Kidney epithelial cell (primary cell): Measurements from ENCODE around the gene HNRNPH3. TPM values are rescaled to one million over a fixed set of nuclear protein-coding genes. Genes with fewer than 3 reads are reported as not detected.
"Not testable (repeated sequence)": the region's sequence is repeated elsewhere in the genome, so short reads cannot be mapped to it uniquely, and the experiment has no call there.

Experiments used
- DNase-seq: peaks from one replicate; pipeline ENCODE4 v3.0.0-alpha.2; 2010; ENCODE audit warnings: low read depth
- H3K27me3 ChIP-seq: 2 replicates; pipeline ENCODE4 v1.6.0; 2011; ENCODE audit warnings: low read length; ENCODE audit not compliant: control insufficient read depth, insufficient read depth
- H3K36me3 ChIP-seq: 2 replicates; pipeline ENCODE4 v1.5.1; 2011; ENCODE audit warnings: low read length; ENCODE audit not compliant: control insufficient read depth, insufficient read depth
- H3K4me3 ChIP-seq: 2 replicates; pipeline ENCODE4 v1.5.1; 2011; ENCODE audit warnings: low read depth, mild to moderate bottlenecking, control low read depth, low read length
- total RNA-seq: library from RNA; depleted of rRNA; stranded (reverse); fragments of >200 nt; gene quantifications from 2 replicates; pipeline ENCODE4 v1.2.3, GENCODE V29; 2015
- TF ChIP-seq, protein P1 (sequence below): IDR thresholded peaks from 2 replicates; pipeline ENCODE4 v1.5.1; 2011; ENCODE audit warnings: mild to moderate bottlenecking, moderate library complexity, low read length, control low read depth, inconsistent platforms; ENCODE audit not compliant: insufficient read depth, poor library complexity, severe bottlenecking

Gene HNRNPH3
- total RNA-seq, 1 donor from 2014 or later: 23.0 TPM

DNA sequence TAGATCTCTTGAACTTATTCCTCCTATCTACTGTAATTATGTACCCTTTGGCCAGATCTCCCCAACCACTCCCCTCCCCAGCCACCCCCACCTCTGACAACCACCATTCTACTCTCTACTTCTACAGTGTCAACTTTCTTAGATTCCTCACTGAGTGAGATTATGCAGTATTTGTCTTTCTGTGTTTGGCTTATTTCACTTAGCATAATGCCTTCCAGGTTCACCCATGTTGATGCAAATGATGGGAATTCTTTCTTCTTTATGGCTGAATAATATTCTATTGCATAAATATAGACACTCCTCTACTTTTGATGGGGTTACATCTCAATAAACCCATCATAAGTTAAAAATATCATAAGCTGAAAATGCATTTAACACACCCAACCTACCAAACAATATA lies 21.3 kb upstream of the HNRNPH3 start:
- DNase-seq: no peak
- no peaks in the 10 kb centered on the region for H3K36me3 ChIP-seq
- H3K4me3 ChIP-seq: no peak overlapping the region
- no peaks in the 10 kb centered on the region for H3K27me3 ChIP-seq
- TF ChIP-seq, protein P1, sequence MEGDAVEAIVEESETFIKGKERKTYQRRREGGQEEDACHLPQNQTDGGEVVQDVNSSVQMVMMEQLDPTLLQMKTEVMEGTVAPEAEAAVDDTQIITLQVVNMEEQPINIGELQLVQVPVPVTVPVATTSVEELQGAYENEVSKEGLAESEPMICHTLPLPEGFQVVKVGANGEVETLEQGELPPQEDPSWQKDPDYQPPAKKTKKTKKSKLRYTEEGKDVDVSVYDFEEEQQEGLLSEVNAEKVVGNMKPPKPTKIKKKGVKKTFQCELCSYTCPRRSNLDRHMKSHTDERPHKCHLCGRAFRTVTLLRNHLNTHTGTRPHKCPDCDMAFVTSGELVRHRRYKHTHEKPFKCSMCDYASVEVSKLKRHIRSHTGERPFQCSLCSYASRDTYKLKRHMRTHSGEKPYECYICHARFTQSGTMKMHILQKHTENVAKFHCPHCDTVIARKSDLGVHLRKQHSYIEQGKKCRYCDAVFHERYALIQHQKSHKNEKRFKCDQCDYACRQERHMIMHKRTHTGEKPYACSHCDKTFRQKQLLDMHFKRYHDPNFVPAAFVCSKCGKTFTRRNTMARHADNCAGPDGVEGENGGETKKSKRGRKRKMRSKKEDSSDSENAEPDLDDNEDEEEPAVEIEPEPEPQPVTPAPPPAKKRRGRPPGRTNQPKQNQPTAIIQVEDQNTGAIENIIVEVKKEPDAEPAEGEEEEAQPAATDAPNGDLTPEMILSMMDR: no peak

DNA sequence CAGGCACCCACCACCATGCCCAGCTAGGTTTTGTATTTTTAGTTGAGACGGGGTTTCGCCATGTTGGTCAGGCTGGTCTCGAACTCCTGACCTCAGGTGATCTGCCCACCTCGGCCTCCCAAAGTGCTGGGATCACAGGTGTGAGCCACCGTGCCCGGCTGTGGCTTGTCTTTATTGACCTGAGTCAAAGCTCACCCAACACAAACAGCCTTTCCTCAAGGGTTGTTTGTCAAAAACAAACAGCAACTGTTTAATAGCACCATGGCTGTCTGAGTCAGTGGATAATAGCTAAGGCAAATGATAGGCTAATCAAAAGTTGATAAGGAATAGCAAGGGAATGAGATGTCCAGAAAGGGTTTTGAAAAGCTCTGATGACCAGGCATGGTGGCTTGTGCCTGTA lies 16.9 kb upstream of the HNRNPH3 start:
- not testable (repeated sequence) for H3K36me3 ChIP-seq, H3K4me3 ChIP-seq, H3K27me3 ChIP-seq, DNase-seq

DNA sequence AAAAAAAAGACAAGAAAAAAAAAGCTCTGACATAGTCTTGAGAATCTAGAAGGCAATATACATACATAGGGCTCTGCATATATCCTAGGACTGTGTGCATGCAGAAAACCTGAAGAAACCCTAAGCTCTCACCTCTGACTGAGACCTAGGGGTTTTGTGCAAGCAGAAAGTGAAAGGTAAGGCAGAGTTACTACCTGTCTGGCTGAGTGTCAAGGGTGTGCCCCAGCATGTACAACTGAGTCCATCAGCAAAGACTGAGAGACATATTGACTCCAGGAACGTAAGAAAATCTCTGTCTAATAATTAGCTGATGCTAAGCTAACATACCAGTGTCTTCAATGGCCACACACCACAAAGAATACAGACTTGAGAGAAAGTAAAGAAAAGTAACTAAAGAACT lies 16.3 kb upstream of the HNRNPH3 start:
- H3K36me3 ChIP-seq: no peaks in the 10 kb centered on the region
- TF ChIP-seq, protein P1: no peak
- H3K4me3 ChIP-seq: no peak overlapping the region
- no peak for DNase-seq
- no peaks in the 10 kb centered on the region for H3K27me3 ChIP-seq

DNA sequence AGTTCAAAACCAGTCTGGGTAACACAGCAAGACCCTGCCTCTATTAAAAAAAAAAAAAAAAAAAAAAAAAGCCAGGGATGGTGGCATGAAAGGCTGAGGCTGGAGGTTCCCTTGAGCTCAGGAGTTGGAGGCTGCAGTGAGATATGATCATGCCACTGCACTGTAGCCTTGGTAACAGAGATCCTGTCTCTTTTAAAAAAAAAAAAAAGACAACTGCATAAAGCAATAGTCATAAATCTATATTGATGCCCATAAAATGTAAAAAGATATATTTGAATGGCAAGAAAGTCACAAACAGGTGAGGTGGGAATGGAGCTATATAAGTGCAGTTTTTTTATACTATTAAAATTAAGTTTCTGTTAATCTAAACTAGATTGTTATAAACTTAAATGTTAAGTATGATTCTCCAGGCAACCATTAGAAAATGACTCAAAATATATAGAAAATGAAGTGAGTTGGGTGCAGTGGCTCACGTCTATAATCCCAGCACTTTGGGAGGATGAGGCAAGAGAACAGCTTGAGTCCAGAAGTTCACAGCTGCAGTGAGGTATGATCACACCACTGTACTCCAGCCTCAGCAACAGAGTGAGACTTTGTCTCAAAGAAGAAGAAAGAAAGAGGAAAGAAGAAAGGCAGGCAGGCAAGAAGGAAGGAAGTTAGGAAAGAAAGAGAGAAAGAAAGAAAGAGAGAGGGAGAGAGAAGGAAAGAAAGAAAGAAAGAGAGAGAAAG lies 13.4 kb upstream of the HNRNPH3 start:
- DNase-seq: no peak
- no peaks in the 10 kb centered on the region for H3K27me3 ChIP-seq
- TF ChIP-seq, protein P1: no peak
- no peaks in the 10 kb centered on the region for H3K36me3 ChIP-seq
- H3K4me3 ChIP-seq: no peak overlapping the region

DNA sequence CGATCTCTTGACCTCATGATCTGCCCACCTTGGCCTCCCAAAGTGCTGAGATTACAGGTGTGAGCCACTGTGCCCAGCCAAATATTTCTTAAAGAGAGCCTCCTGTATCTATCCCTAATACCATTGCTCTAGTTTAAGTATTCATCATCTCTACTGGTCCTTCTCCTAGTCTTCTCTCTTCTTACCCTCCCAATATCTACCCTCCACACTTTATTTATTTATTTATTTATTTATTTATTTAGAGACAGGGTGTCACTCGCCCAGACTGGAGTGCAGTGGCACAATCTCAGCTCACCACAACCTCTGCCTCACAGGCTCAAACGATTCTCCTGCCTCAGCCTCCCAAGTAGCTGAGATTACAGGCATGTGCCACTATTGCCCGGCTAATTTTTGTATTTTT lies 7.5 kb upstream of the HNRNPH3 start:
- not testable (repeated sequence) for DNase-seq, H3K27me3 ChIP-seq, H3K4me3 ChIP-seq, H3K36me3 ChIP-seq

DNA sequence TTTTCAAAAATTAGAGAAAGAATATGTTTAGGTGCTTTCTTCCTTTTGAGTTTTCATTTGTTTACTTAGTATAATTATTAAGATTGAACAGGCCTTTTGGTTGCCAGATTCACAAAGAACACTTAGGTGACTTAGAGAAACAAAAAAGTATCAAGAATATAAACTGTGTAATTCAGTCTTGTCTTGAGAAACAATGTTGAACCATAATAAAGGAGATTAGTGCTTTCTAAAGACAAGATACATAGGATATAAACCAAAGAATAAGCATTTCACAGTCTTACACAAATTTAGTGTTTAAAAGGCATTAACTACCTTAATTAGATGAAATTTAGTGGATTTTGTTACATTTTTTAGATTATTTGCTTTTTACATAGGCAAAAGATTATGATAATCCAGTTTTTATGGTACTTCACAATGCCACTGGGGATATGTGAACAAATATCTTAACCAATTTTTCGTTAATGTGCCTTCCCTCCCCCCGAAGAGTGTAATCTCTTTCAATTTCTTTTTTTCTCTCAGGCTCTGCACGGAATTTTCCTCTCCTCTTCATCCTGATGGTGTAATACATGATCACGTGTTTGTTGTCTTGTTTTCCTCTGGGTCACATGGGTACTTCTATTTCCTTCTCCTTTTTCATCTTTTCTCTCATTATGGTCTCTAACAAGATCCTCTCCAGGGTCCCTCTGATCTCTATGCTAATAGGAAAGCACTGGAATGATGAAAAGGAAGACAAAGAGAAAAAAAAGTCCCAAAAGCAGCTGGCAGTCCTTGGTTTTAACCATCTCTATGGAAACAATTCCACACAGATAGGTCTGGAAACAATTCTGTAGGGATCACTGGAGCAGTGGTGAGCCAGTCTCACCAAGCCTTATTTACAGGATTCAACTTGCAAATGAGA lies 3.7 kb upstream of the HNRNPH3 start:
- no peak for DNase-seq
- Histone ChIP-seq H3K36me3 (no peaks in the 10 kb centered on the region), H3K27me3 (no peaks in the 10 kb centered on the region), H3K4me3 (no peak overlapping the region)
- TF ChIP-seq, protein P1: no peak
